MM.1S (cell line): Measurements from ENCODE around the gene EGLN2.

Experiments
- EZH2 ChIP-seq: fragments of 300-600 bp; sonication (generic); optimal IDR thresholded peaks from 2 replicates; pipeline ENCODE3; 2017; ENCODE audit warnings: low read depth, mild to moderate bottlenecking, antibody characterized with exemption, low read length, mixed read lengths
- EZH2phosphoT487 ChIP-seq: fragments of 300-600 bp; sonication (generic); IDR thresholded peaks from 2 replicates; pipeline ENCODE4 v1.6.1; 2018; ENCODE audit warnings: antibody characterized with exemption, low read length
- TF ChIP-seq, protein P1 (sequence below): fragments of 300-600 bp; sonication (generic); IDR thresholded peaks from 2 replicates; pipeline ENCODE4 v1.5.1; 2016; ENCODE audit warnings: antibody characterized with exemption, low read length, mixed read lengths

DNA sequence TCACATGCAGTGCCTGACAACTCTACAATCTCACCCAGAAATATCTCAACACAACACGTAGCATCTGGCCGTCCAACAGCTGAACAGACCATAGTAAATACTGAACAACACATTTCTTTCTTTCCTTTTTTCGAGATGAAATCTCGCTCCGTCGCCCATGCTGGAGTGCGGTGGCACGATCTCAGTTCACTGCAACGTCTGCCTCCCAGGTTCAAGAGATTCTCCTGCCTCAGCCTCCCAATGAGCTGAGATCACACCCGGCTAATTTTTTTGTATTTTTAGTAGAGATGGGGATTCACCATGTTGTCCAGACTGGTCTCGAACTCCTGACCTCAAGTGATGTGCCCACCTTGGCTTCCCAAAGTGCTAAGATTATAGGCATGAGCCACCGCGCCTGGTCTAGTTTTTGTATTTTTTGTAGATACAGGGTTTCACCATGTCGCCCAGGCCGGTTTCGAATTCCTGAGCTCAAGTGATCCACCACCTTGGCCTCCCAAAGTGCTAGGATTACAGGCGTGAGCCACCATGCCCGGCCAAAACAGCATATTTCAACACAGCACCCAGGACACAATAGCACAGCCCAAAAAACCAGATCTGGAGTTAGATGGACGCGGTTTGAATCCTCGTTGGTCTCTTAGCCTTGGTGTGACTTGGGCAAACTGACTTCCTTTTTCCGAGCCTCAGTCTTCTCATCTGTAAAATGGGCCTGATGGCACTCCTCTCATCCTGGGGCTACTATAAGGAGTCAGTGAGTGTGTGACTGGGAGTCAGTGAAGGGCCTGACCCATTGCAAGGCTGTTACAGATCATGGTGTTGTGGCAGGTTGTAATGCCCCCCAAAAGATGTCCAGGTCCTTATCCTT is 28.6 kb downstream of the EGLN2 start:
- TF ChIP-seq, protein P1, sequence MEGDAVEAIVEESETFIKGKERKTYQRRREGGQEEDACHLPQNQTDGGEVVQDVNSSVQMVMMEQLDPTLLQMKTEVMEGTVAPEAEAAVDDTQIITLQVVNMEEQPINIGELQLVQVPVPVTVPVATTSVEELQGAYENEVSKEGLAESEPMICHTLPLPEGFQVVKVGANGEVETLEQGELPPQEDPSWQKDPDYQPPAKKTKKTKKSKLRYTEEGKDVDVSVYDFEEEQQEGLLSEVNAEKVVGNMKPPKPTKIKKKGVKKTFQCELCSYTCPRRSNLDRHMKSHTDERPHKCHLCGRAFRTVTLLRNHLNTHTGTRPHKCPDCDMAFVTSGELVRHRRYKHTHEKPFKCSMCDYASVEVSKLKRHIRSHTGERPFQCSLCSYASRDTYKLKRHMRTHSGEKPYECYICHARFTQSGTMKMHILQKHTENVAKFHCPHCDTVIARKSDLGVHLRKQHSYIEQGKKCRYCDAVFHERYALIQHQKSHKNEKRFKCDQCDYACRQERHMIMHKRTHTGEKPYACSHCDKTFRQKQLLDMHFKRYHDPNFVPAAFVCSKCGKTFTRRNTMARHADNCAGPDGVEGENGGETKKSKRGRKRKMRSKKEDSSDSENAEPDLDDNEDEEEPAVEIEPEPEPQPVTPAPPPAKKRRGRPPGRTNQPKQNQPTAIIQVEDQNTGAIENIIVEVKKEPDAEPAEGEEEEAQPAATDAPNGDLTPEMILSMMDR: no peak
- TF ChIP-seq EZH2phosphoT487 (no peak), EZH2 (no peak)
